HAP-1 (cell line): ENCODE data around the gene SHC3.

ENCODE experiments used
- DNase-seq, 2 experiments: peaks; one replicate each; pipeline ENCODE4 v3.0.0-alpha.2; 2016 to 2020; ENCODE audit warnings: low spot score in 2 of 2
- H3K27me3 ChIP-seq: fragments of 250-450 bp; sonication (Bioruptor Pico); 2 replicates; pipeline ENCODE4 v1.5.1; 2020; ENCODE audit warnings: low read depth, mild to moderate bottlenecking, moderate library complexity
- H3K36me3 ChIP-seq: fragments of 250-450 bp; sonication (Bioruptor Pico); replicated peaks from 2 replicates; pipeline ENCODE4 v1.5.1; 2020; ENCODE audit warnings: mild to moderate bottlenecking
- H3K4me1 ChIP-seq: fragments of 250-450 bp; sonication (Bioruptor Pico); 2 replicates; pipeline ENCODE4 v1.5.1; 2020; ENCODE audit warnings: mild to moderate bottlenecking
- H3K4me3 ChIP-seq: fragments of 250-450 bp; sonication (Bioruptor Pico); 2 replicates; pipeline ENCODE4 v1.5.1; 2020; ENCODE audit warnings: mild to moderate bottlenecking, moderate library complexity
- H3K9me3 ChIP-seq: fragments of 250-450 bp; sonication (Bioruptor Pico); 2 replicates; pipeline ENCODE4 v1.5.1; 2020; ENCODE audit warnings: mild to moderate bottlenecking, moderate library complexity
- in situ Hi-C: fragments of 300-500 bp; cut with MboI; formaldehyde crosslinking; loops from 3 replicates; pipeline ENCODE4 v1.14.3; 2020; ENCODE audit warnings: low sequenced_read_pairs, inconsistent platforms, mixed read lengths

Gene SHC3

GRCh38 chr9:89065921-89066320 is 112.7 kb downstream of the SHC3 start:
- no peak for DNase-seq
- in situ Hi-C loops = no loop called here
- H3K27me3 ChIP-seq = no peaks in the 10 kb centered on the region

GRCh38 chr9:89060790-89061189 is 117.8 kb downstream of the SHC3 start:
- no peaks in the 10 kb centered on the region for H3K9me3 ChIP-seq
- in situ Hi-C loops = no loop called here

More at GRCh38 chr9:89065921-89066320, 112.7 kb downstream of the SHC3 start:
- Histone ChIP-seq H3K9me3 (no peaks in the 10 kb centered on the region), H3K4me3 (no peak overlapping the region), H3K4me1 (no peaks in the 10 kb centered on the region), H3K36me3 (no peaks in the 10 kb centered on the region)

GRCh38 chr9:89059925-89060506 is 118.6 kb downstream of the SHC3 start:
- in situ Hi-C loops = no loop called here
- no peak for DNase-seq
- H3K27me3 ChIP-seq = no peaks in the 10 kb centered on the region

More at GRCh38 chr9:89060790-89061189, 117.8 kb downstream of the SHC3 start:
- no peak for DNase-seq
- Histone ChIP-seq H3K27me3 (no peaks in the 10 kb centered on the region), H3K36me3 (no peaks in the 10 kb centered on the region), H3K4me3 (no peak overlapping the region), H3K4me1 (no peaks in the 10 kb centered on the region)

GRCh38 chr9:89058906-89059305 is 119.7 kb downstream of the SHC3 start:
- DNase-seq = no peak
- Histone ChIP-seq H3K4me3 (no peak overlapping the region), H3K9me3 (no peaks in the 10 kb centered on the region), H3K36me3 (no peaks in the 10 kb centered on the region), H3K27me3 (no peaks in the 10 kb centered on the region), H3K4me1 (no peaks in the 10 kb centered on the region)
- in situ Hi-C loops = no loop called here

More at GRCh38 chr9:89059925-89060506, 118.6 kb downstream of the SHC3 start:
- Histone ChIP-seq H3K36me3 (no peaks in the 10 kb centered on the region), H3K9me3 (no peaks in the 10 kb centered on the region), H3K4me1 (no peaks in the 10 kb centered on the region), H3K4me3 (no peak overlapping the region)

- Histone ChIP-seq H3K9me3 (no peaks in the 10 kb centered on the region), H3K4me1 (no peaks in the 10 kb centered on the region), H3K4me3 (no peak overlapping the region), H3K27me3 (no peaks in the 10 kb centered on the region), H3K36me3 (no peaks in the 10 kb centered on the region)
- in situ Hi-C loops = no loop called here
- DNase-seq = no peak
Measured at GRCh38 chr9:89054865-89055495, 123.6 kb downstream of the SHC3 start.

- Histone ChIP-seq H3K4me3 (no peak overlapping the region), H3K9me3 (no peaks in the 10 kb centered on the region), H3K27me3 (no peaks in the 10 kb centered on the region), H3K4me1 (no peaks in the 10 kb centered on the region), H3K36me3 (no peaks in the 10 kb centered on the region)
- in situ Hi-C loops = no loop called here
- no peak for DNase-seq
Measured at GRCh38 chr9:89053301-89053700, 125.3 kb downstream of the SHC3 start.

- in situ Hi-C loops = no loop called here
- DNase-seq = no peak
- no peaks in the 10 kb centered on the region for H3K9me3 ChIP-seq
- H3K36me3 ChIP-seq = no peaks in the 10 kb centered on the region
- no peaks in the 10 kb centered on the region for H3K4me1 ChIP-seq
- no peak overlapping the region for H3K4me3 ChIP-seq
- H3K27me3 ChIP-seq = no peaks in the 10 kb centered on the region
Measured at GRCh38 chr9:89052470-89053097, 126.0 kb downstream of the SHC3 start.

- Histone ChIP-seq H3K27me3 (no peaks in the 10 kb centered on the region), H3K36me3 (no peaks in the 10 kb centered on the region), H3K4me1 (no peaks in the 10 kb centered on the region), H3K4me3 (no peak overlapping the region), H3K9me3 (no peaks in the 10 kb centered on the region)
- in situ Hi-C loops = no loop called here
- DNase-seq = no peak
Measured at GRCh38 chr9:89051421-89052025, 127.1 kb downstream of the SHC3 start.

GRCh38 chr9:89049646-89050045 is 129.0 kb downstream of the SHC3 start:
- Histone ChIP-seq H3K9me3 (no peaks in the 10 kb centered on the region), H3K36me3 (no peaks in the 10 kb centered on the region), H3K27me3 (no peaks in the 10 kb centered on the region), H3K4me3 (no peak overlapping the region), H3K4me1 (no peaks in the 10 kb centered on the region)
- in situ Hi-C loops = no loop called here
- DNase-seq = no peak

GRCh38 chr9:89048616-89049015 is 130.0 kb downstream of the SHC3 start:
- Histone ChIP-seq H3K27me3 (no peaks in the 10 kb centered on the region), H3K4me3 (no peak overlapping the region), H3K9me3 (no peaks in the 10 kb centered on the region), H3K4me1 (no peaks in the 10 kb centered on the region), H3K36me3 (no peaks in the 10 kb centered on the region)
- DNase-seq = no peak
- in situ Hi-C loops = no loop called here

GRCh38 chr9:89047667-89048066 is 131.0 kb downstream of the SHC3 start:
- no peaks in the 10 kb centered on the region for H3K4me1 ChIP-seq
- no peak overlapping the region for H3K4me3 ChIP-seq
- H3K27me3 ChIP-seq = no peaks in the 10 kb centered on the region
- DNase-seq = no peak
- no peaks in the 10 kb centered on the region for H3K9me3 ChIP-seq
- in situ Hi-C loops = no loop called here
- no peaks in the 10 kb centered on the region for H3K36me3 ChIP-seq

- Histone ChIP-seq H3K9me3 (no peaks in the 10 kb centered on the region), H3K4me3 (no peak overlapping the region), H3K27me3 (no peaks in the 10 kb centered on the region), H3K4me1 (no peaks in the 10 kb centered on the region), H3K36me3 (no peaks in the 10 kb centered on the region)
- in situ Hi-C loops = no loop called here
- DNase-seq = no peak
Measured at GRCh38 chr9:89046832-89047231, 131.8 kb downstream of the SHC3 start.

- Histone ChIP-seq H3K4me1 (no peaks in the 10 kb centered on the region), H3K36me3 (no peaks in the 10 kb centered on the region), H3K9me3 (no peaks in the 10 kb centered on the region), H3K27me3 (no peaks in the 10 kb centered on the region), H3K4me3 (no peak overlapping the region)
- no peak for DNase-seq
- in situ Hi-C loops = no loop called here
Measured at GRCh38 chr9:89044881-89045280, 133.7 kb downstream of the SHC3 start.

GRCh38 chr9:89044104-89044503 is 134.5 kb downstream of the SHC3 start:
- no peak for DNase-seq
- Histone ChIP-seq H3K36me3 (no peaks in the 10 kb centered on the region), H3K27me3 (no peaks in the 10 kb centered on the region), H3K4me1 (no peaks in the 10 kb centered on the region), H3K9me3 (no peaks in the 10 kb centered on the region), H3K4me3 (no peak overlapping the region)
- in situ Hi-C loops = no loop called here
